Gastrocnemius medialis (tissue), 4 donors: ENCODE measurements around the gene TSPAN5. TPM values are rescaled to one million over a fixed set of nuclear protein-coding genes. Genes with fewer than 3 reads are reported as not detected.

Source experiments
- ATAC-seq, 2 donors: fragments of 150-250 bp; one replicate each; pipeline ENCODE4 v1.9.1; 2016
- DNase-seq, 2 donors: peaks; one replicate each; pipeline ENCODE4 v3.0.0-alpha.2; 2019
- H3K27ac ChIP-seq, 4 donors: fragments of 200-600 bp; sonication (generic); 1 replicate in 1 of 4; 2 replicates in 3 of 4; pipeline ENCODE4 v1.5.1; 2016 to 2018; ENCODE audit warnings: mild to moderate bottlenecking in 2 of 4, moderate library complexity in 1 of 4
- H3K27me3 ChIP-seq, 3 donors: fragments of 200-600 bp; sonication (generic) in 2 of 3; 1 replicate in 1 of 3; 2 replicates in 2 of 3; pipeline versions ENCODE4 v1.5.1 to v1.6.0; 2016 to 2019; ENCODE audit warnings: mild to moderate bottlenecking in 1 of 3, moderate library complexity in 1 of 3
- H3K36me3 ChIP-seq, 2 donors: fragments of 200-600 bp; sonication (generic) in 1 of 2; one replicate each; pipeline ENCODE4 v1.5.1; 2017 to 2018
- H3K4me1 ChIP-seq, 2 donors: fragments of 200-600 bp; sonication (generic) in 1 of 2; one replicate each; pipeline ENCODE4 v1.5.1; 2016 to 2017; ENCODE audit warnings: mild to moderate bottlenecking in 2 of 2
- H3K4me3 ChIP-seq, 4 donors: fragments of 200-600 bp; sonication (generic) in 3 of 4; 1 replicate in 1 of 4; 2 replicates in 3 of 4; pipeline ENCODE4 v1.5.1; 2016 to 2019; ENCODE audit warnings: mild to moderate bottlenecking in 2 of 4
- H3K9me3 ChIP-seq, 3 donors: fragments of 200-600 bp; sonication (generic) in 2 of 3; 1 replicate in 1 of 3; 2 replicates in 2 of 3; pipeline ENCODE4 v1.5.1; 2016 to 2019
- POLR2A ChIP-seq, 2 donors: fragments of 450-650 bp; IDR thresholded peaks; one replicate each; pipeline ENCODE4 v1.6.1; 2017; ENCODE audit warnings: antibody characterized with exemption in 2 of 2, mild to moderate bottlenecking in 2 of 2, moderate library complexity in 2 of 2
- in situ Hi-C, 4 donors: fragments of 200-750 bp; cut with MboI; loops; one replicate each; pipeline versions ENCODE4 v1.15.0 to v1.8.0; 2017; ENCODE audit warnings: low sequenced_read_pairs in 4 of 4
- intact Hi-C: fragments of 100-400 bp; cut with DNase I; formaldehyde crosslinking; loops from one replicate; pipeline ENCODE4 v1.15.1; 2023; ENCODE audit warnings: low total_unique reads
- total RNA-seq, 4 donors: library from RNA; depleted of rRNA; stranded (reverse); fragments of >200 nt; gene quantifications; one replicate each; pipeline versions ENCODE4 v1.1.0 to v1.2.3, GENCODE V29; 2016
- TF ChIP-seq, protein P1 (sequence below), 5 experiments: fragments of 450-650 bp in 3 of 5; fragments of 200-600 bp in 2 of 5; sonication (generic) in 2 of 5; IDR thresholded peaks in 4 of 5; conservative IDR thresholded peaks in 1 of 5; 1 replicate in 4 of 5; 2 replicates in 1 of 5; pipeline ENCODE4 v1.5.1; 2016 to 2019; ENCODE audit warnings: antibody characterized with exemption in 5 of 5, mild to moderate bottlenecking in 3 of 5, moderate library complexity in 3 of 5

TSPAN5 gene
- total RNA-seq, 4 donors from 2014 or later = 0.55 to 18.7 (median 0.79) TPM

DNA sequence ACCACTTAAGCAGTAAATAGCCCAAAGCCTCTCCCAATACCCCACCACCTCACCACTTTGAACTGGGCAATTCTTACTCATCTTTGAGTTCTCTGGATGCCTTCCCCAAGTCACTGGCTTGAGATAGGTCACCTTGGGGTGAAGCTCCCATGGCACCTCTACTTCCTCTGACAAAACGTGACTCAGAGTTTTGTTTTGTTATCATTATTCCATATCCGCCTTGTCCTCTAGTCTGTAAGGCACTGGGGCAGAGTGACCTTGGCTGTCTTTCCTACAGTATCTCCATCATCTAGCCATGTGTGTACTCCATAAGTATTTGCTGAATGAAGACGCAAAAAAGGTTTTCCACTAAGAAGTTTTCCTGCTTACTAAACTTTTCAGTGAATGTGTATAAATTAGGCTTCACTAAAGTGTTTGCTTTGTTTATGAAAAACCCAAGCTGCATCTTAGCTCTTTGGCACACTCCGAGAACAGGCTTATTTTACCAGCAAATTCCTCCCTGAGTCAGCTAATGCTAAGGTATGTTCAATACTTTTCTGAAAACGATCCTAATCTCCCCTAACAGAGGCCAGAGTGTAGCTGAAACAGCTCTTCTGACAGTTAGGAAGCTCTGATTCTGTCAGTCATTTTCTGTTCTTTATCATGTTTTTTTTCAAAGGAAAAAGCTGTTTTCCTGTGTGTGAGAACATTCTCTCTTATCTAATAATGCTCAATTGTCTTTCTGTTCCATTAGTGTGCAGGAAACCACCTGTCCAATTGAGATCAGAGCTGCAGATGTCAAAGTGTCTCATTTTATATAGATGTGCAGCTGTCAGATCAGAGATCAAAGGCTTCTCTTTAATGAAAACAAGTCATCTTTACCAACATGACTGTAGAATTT lies 30.2 kb upstream of the TSPAN5 start:
- Histone ChIP-seq H3K4me3 (no peak overlapping the region), H3K4me1 (no peaks in the 10 kb centered on the region), H3K27me3 (no peaks in the 10 kb centered on the region), H3K27ac (no peak overlapping the region), H3K36me3 (no peaks in the 10 kb centered on the region), H3K9me3 (no peaks in the 10 kb centered on the region)
- DNase-seq (no peak), ATAC-seq (no peak)
- intact Hi-C loops (no loop called here), in situ Hi-C loops (no loop called here)
- no peak for TF ChIP-seq POLR2A (IDR thresholded peaks at IDR 0.05)
- TF ChIP-seq, protein P1, sequence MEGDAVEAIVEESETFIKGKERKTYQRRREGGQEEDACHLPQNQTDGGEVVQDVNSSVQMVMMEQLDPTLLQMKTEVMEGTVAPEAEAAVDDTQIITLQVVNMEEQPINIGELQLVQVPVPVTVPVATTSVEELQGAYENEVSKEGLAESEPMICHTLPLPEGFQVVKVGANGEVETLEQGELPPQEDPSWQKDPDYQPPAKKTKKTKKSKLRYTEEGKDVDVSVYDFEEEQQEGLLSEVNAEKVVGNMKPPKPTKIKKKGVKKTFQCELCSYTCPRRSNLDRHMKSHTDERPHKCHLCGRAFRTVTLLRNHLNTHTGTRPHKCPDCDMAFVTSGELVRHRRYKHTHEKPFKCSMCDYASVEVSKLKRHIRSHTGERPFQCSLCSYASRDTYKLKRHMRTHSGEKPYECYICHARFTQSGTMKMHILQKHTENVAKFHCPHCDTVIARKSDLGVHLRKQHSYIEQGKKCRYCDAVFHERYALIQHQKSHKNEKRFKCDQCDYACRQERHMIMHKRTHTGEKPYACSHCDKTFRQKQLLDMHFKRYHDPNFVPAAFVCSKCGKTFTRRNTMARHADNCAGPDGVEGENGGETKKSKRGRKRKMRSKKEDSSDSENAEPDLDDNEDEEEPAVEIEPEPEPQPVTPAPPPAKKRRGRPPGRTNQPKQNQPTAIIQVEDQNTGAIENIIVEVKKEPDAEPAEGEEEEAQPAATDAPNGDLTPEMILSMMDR (IDR thresholded peaks at IDR 0.05 in 4 of 5, conservative IDR thresholded peaks at IDR 0.05 in 1 of 5) = no peak

DNA sequence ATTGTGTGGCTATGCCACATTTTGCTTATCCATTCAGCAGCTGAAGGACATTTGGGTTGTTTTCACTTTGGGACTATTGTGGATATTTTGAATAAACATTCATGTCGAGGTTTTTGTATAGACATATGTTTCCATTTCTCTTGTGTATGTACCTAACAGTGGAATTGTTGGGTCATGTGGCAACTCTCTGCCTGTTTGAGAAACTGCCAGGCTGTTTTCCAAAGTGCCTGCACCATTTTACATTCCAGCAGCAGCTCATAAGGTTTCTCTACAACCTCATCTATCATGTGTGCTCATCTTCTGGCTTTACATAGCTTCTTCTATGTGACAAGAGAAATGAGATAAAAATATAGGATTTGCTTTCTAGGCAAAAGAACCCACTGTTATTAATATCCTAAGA lies 29.5 kb upstream of the TSPAN5 start:
- DNase-seq = no peak
- Histone ChIP-seq H3K9me3 (no peaks in the 10 kb centered on the region), H3K4me1 (no peaks in the 10 kb centered on the region), H3K27ac (no peak overlapping the region), H3K27me3 (no peaks in the 10 kb centered on the region), H3K4me3 (no peak overlapping the region), H3K36me3 (no peaks in the 10 kb centered on the region)
- intact Hi-C loops = no loop called here
- no peak for ATAC-seq
- in situ Hi-C loops = no loop called here
- TF ChIP-seq POLR2A (IDR thresholded peaks at IDR 0.05) = no peak
- TF ChIP-seq, protein P1 (IDR thresholded peaks at IDR 0.05 in 4 of 5, conservative IDR thresholded peaks at IDR 0.05 in 1 of 5) = no peak

DNA sequence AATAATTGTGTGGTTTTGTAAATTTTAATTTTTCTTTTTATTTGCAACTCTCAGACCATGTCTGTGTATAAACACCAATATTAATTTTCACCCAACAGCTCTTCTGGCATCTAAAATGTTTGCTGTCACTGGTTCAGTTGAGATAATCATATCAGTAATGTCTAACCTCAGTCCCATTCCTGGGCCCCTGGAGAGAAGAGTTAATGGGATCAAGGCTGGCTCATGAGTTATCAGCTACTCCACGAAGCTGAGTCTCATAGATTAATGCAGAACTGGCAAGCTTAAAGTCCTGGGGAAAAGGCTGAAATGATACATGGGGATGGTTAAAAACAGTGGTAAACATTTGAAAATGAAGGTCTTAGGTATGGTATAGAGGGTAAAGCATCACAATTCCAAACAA lies 28.4 kb upstream of the TSPAN5 start:
- Histone ChIP-seq H3K9me3 (no peaks in the 10 kb centered on the region), H3K36me3 (no peaks in the 10 kb centered on the region), H3K4me3 (no peak overlapping the region), H3K27me3 (no peaks in the 10 kb centered on the region), H3K4me1 (no peaks in the 10 kb centered on the region), H3K27ac (no peak overlapping the region)
- TF ChIP-seq, protein P1 (IDR thresholded peaks at IDR 0.05 in 4 of 5, conservative IDR thresholded peaks at IDR 0.05 in 1 of 5) = no peak
- no peak for TF ChIP-seq POLR2A (IDR thresholded peaks at IDR 0.05)
- intact Hi-C loops (no loop called here), in situ Hi-C loops (no loop called here)
- no peak for ATAC-seq
- DNase-seq = no peak

DNA sequence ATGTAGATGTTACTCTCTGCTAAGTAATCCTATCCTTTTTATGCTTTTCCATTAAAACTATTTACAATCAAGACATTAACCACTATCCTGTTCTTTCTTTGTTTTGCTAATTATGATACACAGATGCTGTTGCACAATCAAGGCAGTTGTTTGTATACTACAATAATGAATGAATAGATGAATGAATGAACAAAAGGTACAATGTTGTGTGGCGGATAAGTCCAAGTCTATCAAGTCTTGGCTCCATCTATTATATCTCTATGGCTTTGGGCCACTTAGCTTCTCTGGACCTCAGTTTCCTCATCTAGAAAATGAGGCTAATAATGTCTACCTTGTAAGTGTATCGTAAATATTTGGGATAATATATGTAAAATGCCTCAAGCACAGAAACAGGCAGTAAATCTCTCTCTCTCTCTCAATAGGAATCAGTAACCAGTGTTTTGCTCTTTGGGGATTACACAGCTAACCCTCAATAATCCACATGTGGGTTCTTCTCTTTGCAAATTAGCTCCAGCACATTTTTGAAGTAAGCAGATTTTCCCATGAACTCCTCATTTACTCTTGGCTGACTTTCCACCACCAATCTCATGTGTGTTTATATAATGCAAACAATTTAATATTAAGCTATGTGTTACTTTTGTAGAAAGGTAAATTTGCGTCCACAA lies 27.8 kb upstream of the TSPAN5 start:
- Histone ChIP-seq H3K4me1 (no peaks in the 10 kb centered on the region), H3K4me3 (no peak overlapping the region), H3K27me3 (no peaks in the 10 kb centered on the region), H3K27ac (no peak overlapping the region), H3K36me3 (no peaks in the 10 kb centered on the region), H3K9me3 (no peaks in the 10 kb centered on the region)
- intact Hi-C loops = no loop called here
- in situ Hi-C loops = no loop called here
- ATAC-seq = no peak
- DNase-seq = no peak
- TF ChIP-seq, protein P1 (IDR thresholded peaks at IDR 0.05 in 4 of 5, conservative IDR thresholded peaks at IDR 0.05 in 1 of 5) = no peak
- no peak for TF ChIP-seq POLR2A (IDR thresholded peaks at IDR 0.05)
